GM21526 (cell line): ENCODE measurements around the gene PAX6.

ENCODE experiments used
- ATAC-seq: cut with Tn5 transposase; IDR thresholded peaks from one replicate; pipeline ENCODE4 v1.9.1; 2021; ENCODE audit warnings: moderate library complexity; ENCODE audit not compliant: unreplicated experiment, low FRiP score

PAX6 gene

GRCh38 chr11:31799435-31800397, 11.4 kb downstream of the PAX6 start:
- no peak for ATAC-seq

DNA sequence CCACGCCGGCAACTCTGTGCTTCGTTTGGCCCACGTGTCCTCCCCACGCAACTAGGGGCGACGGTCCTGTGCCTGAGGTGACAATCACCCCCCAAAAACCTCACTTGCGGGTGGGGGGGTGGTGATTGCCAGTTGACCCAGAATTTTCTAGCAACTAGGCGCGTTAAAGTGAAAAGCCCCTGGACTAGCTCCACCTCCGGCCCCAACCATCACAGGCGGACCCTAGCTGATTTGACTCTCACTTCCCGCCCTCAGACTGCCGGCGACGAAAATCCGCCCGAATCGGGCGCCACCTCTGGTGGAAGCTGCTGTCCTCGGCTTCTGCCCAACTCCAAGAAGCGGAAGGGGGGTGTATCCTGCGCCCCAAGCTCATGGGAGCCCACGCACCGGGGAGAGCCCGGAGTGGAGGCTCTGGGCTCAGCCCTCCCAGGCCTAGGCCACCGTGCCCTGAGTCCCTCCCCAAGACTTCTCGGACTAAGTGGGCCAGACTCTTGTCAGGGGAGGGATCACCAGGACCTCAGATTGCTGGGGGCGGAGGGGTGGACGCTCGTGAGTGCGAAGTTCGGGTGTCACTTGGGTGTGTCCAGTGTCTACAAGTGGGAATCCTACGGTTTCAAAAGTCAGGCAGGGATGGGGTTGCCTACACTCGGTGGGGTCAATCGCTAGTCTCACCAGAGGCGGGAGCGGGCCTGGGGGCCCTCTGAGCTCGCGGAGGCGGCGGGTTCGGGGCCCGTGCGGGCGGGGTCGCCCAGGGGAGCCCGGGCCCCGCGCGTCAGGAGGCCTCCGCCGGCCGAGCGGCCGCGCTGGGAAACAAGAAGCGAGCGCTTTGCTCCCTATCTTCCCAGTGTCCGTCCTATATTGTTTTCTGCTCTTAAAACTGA, 12.3 kb downstream of the PAX6 start:
- peak; percentile 68 for ATAC-seq

GRCh38 chr11:31798057-31798553, 13.0 kb downstream of the PAX6 start:
- no peak for ATAC-seq

- ATAC-seq = no peak
Observed at GRCh38 chr11:31797190-31798056, 13.7 kb downstream of the PAX6 start.

- ATAC-seq = no peak
Observed at GRCh38 chr11:31796499-31797189, 14.5 kb downstream of the PAX6 start.

DNA sequence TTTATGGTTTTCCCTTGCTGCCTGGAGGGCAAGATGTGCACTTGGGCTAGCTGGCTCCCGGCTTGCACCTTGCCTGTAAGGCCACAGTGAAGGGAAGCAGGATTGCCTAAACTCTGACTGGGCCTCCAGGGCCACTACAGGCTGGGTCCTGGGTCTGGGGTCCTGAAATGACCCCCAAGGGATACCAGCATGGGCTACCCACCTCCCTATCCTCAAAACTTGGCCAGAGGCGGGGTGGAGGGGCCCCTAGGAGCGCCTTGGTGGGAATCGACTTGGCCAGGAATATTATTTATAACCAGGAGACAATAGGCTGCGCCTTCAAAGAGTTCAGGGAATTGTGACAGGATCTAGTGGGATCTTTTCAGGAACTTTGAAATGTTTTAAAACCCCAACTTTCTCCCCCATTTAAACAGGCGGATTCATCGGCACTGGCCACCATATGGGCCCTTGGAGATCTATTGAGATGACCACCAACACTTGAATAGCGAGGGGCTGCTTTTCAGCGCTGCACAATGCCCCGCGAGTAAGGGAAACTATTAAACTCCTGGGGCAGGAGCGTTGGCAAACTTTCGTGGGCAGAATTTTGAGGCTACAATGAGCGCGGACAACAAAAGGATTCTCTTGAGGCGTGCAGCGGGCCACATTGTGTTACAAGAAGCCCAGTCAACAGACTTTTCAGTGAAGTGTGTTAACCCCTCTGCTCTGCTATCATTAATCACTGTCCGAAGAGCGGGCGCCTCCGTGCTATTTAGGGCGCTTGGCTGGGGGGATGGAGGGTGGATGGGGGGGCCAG, 15.2 kb downstream of the PAX6 start:
- ATAC-seq = no peak

DNA sequence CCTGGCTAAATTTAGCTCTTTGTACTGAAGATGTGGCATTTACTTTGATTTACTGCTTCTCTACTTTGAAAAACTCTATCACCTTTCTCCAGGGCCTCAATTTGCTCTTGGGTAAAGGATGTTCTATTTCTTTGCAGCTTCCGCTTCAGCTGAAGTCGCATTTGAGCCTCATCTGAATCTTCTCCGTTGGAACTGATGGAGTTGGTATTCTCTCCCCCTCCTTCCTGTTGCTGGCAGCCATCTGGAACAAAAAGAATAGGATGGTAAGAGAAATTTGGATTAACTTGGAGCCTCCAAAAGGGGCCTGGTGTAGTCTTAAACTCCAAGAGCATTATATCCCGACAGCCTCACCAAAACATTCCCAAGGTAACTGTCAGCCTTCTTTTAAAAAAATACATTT, 16.6 kb downstream of the PAX6 start:
- no peak for ATAC-seq

DNA sequence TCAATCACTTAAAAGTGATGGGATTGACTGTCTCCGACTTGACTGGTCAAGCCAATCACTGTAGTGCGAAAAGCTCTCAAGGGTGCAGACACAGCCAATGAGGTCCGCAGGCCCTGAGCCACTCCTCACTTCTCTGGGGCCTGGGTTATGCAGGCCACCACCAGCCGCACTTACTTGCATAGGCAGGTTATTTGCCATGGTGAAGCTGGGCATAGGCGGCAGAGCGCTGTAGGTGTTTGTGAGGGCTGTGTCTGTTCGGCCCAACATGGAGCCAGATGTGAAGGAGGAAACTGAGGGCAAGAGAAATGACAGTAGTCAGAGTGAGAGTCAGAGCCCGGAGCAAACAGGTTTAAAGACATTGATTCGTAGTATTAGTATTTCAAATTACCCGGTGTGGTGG, 17.9 kb downstream of the PAX6 start:
- no peak for ATAC-seq

- ATAC-seq = no peak
Observed at GRCh38 chr11:31792456-31792855, 18.7 kb downstream of the PAX6 start.

- ATAC-seq = no peak
Observed at GRCh38 chr11:31792036-31792435, 19.1 kb downstream of the PAX6 start.

- ATAC-seq = no peak
Observed at GRCh38 chr11:31790649-31791048, 20.5 kb downstream of the PAX6 start.

GRCh38 chr11:31788085-31788484, 23.0 kb downstream of the PAX6 start:
- no peak for ATAC-seq

- no peak for ATAC-seq
Observed at GRCh38 chr11:31786996-31787685, 24.0 kb downstream of the PAX6 start.

GRCh38 chr11:31784611-31785010, 26.5 kb downstream of the PAX6 start:
- no peak for ATAC-seq

GRCh38 chr11:31783252-31783651, 27.9 kb downstream of the PAX6 start:
- ATAC-seq = no peak

- no peak for ATAC-seq
Observed at GRCh38 chr11:31782257-31782656, 28.9 kb downstream of the PAX6 start.

GRCh38 chr11:31780480-31780971, 30.6 kb downstream of the PAX6 start:
- ATAC-seq = no peak

- ATAC-seq = no peak
Observed at GRCh38 chr11:31780078-31780477, 31.0 kb downstream of the PAX6 start.
